HepG2 (cell line): ENCODE results near the gene SPAG5. TPM values are rescaled to one million over a fixed set of nuclear protein-coding genes. Genes with fewer than 3 reads are reported as not detected.
A peak's percentile ranks its signal among the peaks of the same experiment; 100 is the strongest.

Source experiments
- ATAC-seq: fragments of 200-7000 bp; cut with Tn5 transposase; 3 replicates; pipeline ENCODE4 v1.9.1; 2020; ENCODE audit warnings: mild to moderate bottlenecking, moderate library complexity
- BruUV-seq: library from RNA; stranded (reverse); fragments of 400-500 nt; replicated peaks from 2 replicates; lab custom pipeline; 2021; lab: Mats Ljungman, UMichigan
- CTCF ChIA-PET: fragments of 300-600 bp; formaldehyde crosslinking; extraction: SDS; loops from one replicate; lab custom pipeline; 2021; ENCODE audit warnings: low total read pairs, inconsistent platforms, low intra/inter-chr PET ratio; lab: Yijun Ruan, JAX
- POLR2A ChIA-PET: fragments of 350-600 bp; sonication (Branson Sonifier 250); formaldehyde crosslinking; loops from one replicate; lab custom pipeline; 2020; ENCODE audit warnings: antibody characterized with exemption, inconsistent platforms; lab: Yijun Ruan, JAX
- DNase-seq: peaks from one replicate; pipeline ENCODE4 v3.0.0-alpha.2; 2015; ENCODE audit warnings: low spot score
- FAIRE-seq: peaks from 3 replicates; lab custom pipeline; 2011; peaks lifted over from hg19 to GRCh38; lab: Jason Lieb, UNC
- H2AFZ ChIP-seq: one replicate; pipeline ENCODE4 v1.6.1; 2011; ENCODE audit warnings: low read length, inconsistent platforms
- H3K27ac ChIP-seq: fragments of 300-600 bp; 3 replicates; pipeline ENCODE4 v1.8.0; 2011; ENCODE audit warnings: mixed run types, mild to moderate bottlenecking, mixed read lengths, low read length, inconsistent platforms; ENCODE audit not compliant: insufficient read depth; ENCODE audit errors: extremely low read length
- H3K27me3 ChIP-seq, 2 experiments: fragments of 200-600 bp in 1 of 2; 2 replicates in 1 of 2; 3 replicates in 1 of 2; pipeline versions ENCODE4 v1.6.0 to v1.8.0; 2011; ENCODE audit warnings: low read length in 2 of 2, mild to moderate bottlenecking in 2 of 2, moderate library complexity in 2 of 2, inconsistent platforms in 1 of 2; ENCODE audit not compliant: insufficient read depth in 2 of 2, control insufficient read depth in 1 of 2
- H3K36me3 ChIP-seq, 2 experiments: fragments of 200-600 bp in 1 of 2; replicated peaks in 1 of 2; 2 replicates in 1 of 2; 3 replicates in 1 of 2; pipeline versions ENCODE4 v1.5.1 to v1.8.0; 2011; ENCODE audit warnings: low read length in 2 of 2, inconsistent platforms in 1 of 2; ENCODE audit not compliant: insufficient read depth in 2 of 2, control insufficient read depth in 1 of 2
- H3K4me1 ChIP-seq: 2 replicates; pipeline ENCODE4 v1.5.1; 2012; ENCODE audit warnings: low read length, inconsistent platforms; ENCODE audit not compliant: insufficient read depth
- H3K4me2 ChIP-seq: 2 replicates; pipeline ENCODE4 v1.6.0; 2011; ENCODE audit warnings: low read depth, low read length, inconsistent platforms
- H3K4me3 ChIP-seq, 3 experiments: fragments of 200-600 bp in 1 of 3; sonication (generic), shearing (Covaris generic) in 1 of 3; replicated peaks in 1 of 3; 2 replicates each; pipeline ENCODE4 v1.5.1; 2011 to 2016; ENCODE audit warnings: low read length in 3 of 3, inconsistent platforms in 2 of 3, low read depth in 2 of 3, mild to moderate bottlenecking in 2 of 3, control low read depth in 1 of 3, mixed read lengths in 1 of 3; ENCODE audit not compliant: insufficient read depth in 1 of 3
- H3K79me2 ChIP-seq: one replicate; pipeline ENCODE4 v1.6.1; 2011; ENCODE audit warnings: low read length, inconsistent platforms; ENCODE audit not compliant: insufficient read depth
- H3K9ac ChIP-seq: 2 replicates; pipeline ENCODE4 v1.6.0; 2011; ENCODE audit warnings: mild to moderate bottlenecking, low read depth, low read length, inconsistent platforms; ENCODE audit not compliant: insufficient read depth
- H3K9me3 ChIP-seq: 2 replicates; pipeline ENCODE4 v1.5.1; 2012; ENCODE audit warnings: mild to moderate bottlenecking, low read length
- H4K20me1 ChIP-seq: 2 replicates; pipeline ENCODE4 v1.6.0; 2011; ENCODE audit warnings: inconsistent platforms, mild to moderate bottlenecking, low read length, moderate library complexity; ENCODE audit not compliant: insufficient read depth
- CEBPB ChIP-seq: IDR thresholded peaks from 2 replicates; pipeline ENCODE4 v1.6.1; 2011; ENCODE audit warnings: low read depth, low read length, improper control_type of control experiment, borderline replicate concordance
- MED8 ChIP-seq: sonication (generic); formaldehyde crosslinking; IDR thresholded peaks from 2 replicates; pipeline ENCODE4 v1.8.1; 2023; ENCODE audit warnings: mild to moderate bottlenecking, missing genetic modification reagents; ENCODE audit not compliant: insufficient replicate concordance
- NKX3-1 ChIP-seq: sonication (generic); formaldehyde crosslinking; IDR thresholded peaks from 2 replicates; pipeline ENCODE4 v1.5.0; 2020; ENCODE audit warnings: missing genetic modification reagents
- ONECUT2 ChIP-seq: sonication (generic); formaldehyde crosslinking; IDR thresholded peaks from 2 replicates; pipeline ENCODE4 v1.4.0; 2020; ENCODE audit warnings: missing genetic modification reagents
- SNAPC2 ChIP-seq: sonication (generic); formaldehyde crosslinking; IDR thresholded peaks from 2 replicates; pipeline ENCODE4 v1.8.1; 2022; ENCODE audit warnings: mild to moderate bottlenecking, missing genetic modification reagents
- SYNCRIP ChIP-seq: fragments of 200-400 bp; formaldehyde crosslinking; IDR thresholded peaks from 2 replicates; pipeline ENCODE4 v1.6.1; 2018; ENCODE audit warnings: mild to moderate bottlenecking, low read depth, low read length; ENCODE audit not compliant: insufficient read depth
- TRIM22 ChIP-seq: fragments of 450-650 bp; IDR thresholded peaks from 2 replicates; pipeline ENCODE4 v1.6.1; 2017
- ZBTB7B ChIP-seq: sonication (generic); formaldehyde crosslinking; IDR thresholded peaks from 2 replicates; pipeline ENCODE4 v1.4.0; 2020; ENCODE audit warnings: missing genetic modification reagents
- ZNF24 ChIP-seq: fragments of 450-650 bp; IDR thresholded peaks from 2 replicates; pipeline ENCODE4 v1.6.1; 2017; ENCODE audit warnings: antibody characterized with exemption, mild to moderate bottlenecking
- ZNF468 ChIP-seq: sonication (generic); formaldehyde crosslinking; IDR thresholded peaks from 2 replicates; pipeline ENCODE4 v1.8.0; 2022; ENCODE audit warnings: mild to moderate bottlenecking, moderate library complexity, missing genetic modification reagents
- ZNF773 ChIP-seq: sonication (generic); formaldehyde crosslinking; IDR thresholded peaks from 2 replicates; pipeline ENCODE4 v1.4.0; 2020; ENCODE audit warnings: missing genetic modification reagents, borderline replicate concordance
- ZSCAN20 ChIP-seq: sonication (generic); formaldehyde crosslinking; IDR thresholded peaks from 2 replicates; pipeline ENCODE4 v1.4.0; 2020; ENCODE audit warnings: missing genetic modification reagents, mild to moderate bottlenecking, borderline replicate concordance
- WGBS: methylation state at CpG from one replicate; pipeline ENCODE4 v1.1.6; 2017; ENCODE audit warnings: low lambda C conversion rate; 5-methylcytosine and 5-hydroxymethylcytosine counted together
- in situ Hi-C: cut with HindIII; loops from 2 replicates; pipeline ENCODE4 v1.10.0; 2017; ENCODE audit warnings: low pct_unique_long_range_greater_than_20kb; ENCODE audit not compliant: extremely low pct_ligation_motif_present
- intact Hi-C: fragments of 100-400 bp; cut with micrococcal nuclease; formaldehyde crosslinking; loops from one replicate; pipeline ENCODE4 v1.10.0; 2022; ENCODE audit not compliant: unreplicated experiment
- polyA plus RNA-seq, 8 experiments: library from polyadenylated mRNA; depleted of rRNA in 3 of 8; stranded (reverse) in 7 of 8; unstranded in 1 of 8; fragments of >200 nt; fragmentation: Illumina TruSeq in 4 of 8; extraction: Trizol in 4 of 8; gene quantifications; 2 replicates each; pipeline versions ENCODE4 v1.2.1 to v1.2.3, GENCODE V29; 2011 to 2016; ENCODE audit warnings: low read depth in 4 of 8, missing spikeins in 1 of 8, mixed read lengths in 1 of 8; ENCODE audit not compliant: insufficient read depth in 1 of 8
- total RNA-seq, 5 experiments: library from RNA; depleted of rRNA; stranded (reverse); fragments of >200 nt; fragmentation: Illumina TruSeq; extraction: Trizol; gene quantifications; 2 replicates each; pipeline ENCODE4 v1.2.3, GENCODE V29; 2016; ENCODE audit warnings: low read depth in 1 of 5
- TF ChIP-seq, protein P1 (sequence below): sonication (generic); formaldehyde crosslinking; IDR thresholded peaks from 2 replicates; pipeline ENCODE4 v1.4.0; 2020; ENCODE audit warnings: missing genetic modification reagents, borderline replicate concordance
- TF ChIP-seq, protein P2 (sequence below): sonication (generic); formaldehyde crosslinking; conservative IDR thresholded peaks from 2 replicates; pipeline ENCODE4 v1.8.0; 2022; ENCODE audit warnings: low read depth, missing genetic modification reagents
- TF ChIP-seq, protein P3 (sequence below): sonication (generic); formaldehyde crosslinking; IDR thresholded peaks from 2 replicates; pipeline ENCODE4 v1.4.0; 2020; ENCODE audit warnings: missing genetic modification reagents

Gene SPAG5
- total and polyA plus RNA-seq, 2 of the 13 experiments (the other 11 are each of a cell fraction or from before 2014, with no cell fraction given), result 41.4 to 98.0 TPM

DNA sequence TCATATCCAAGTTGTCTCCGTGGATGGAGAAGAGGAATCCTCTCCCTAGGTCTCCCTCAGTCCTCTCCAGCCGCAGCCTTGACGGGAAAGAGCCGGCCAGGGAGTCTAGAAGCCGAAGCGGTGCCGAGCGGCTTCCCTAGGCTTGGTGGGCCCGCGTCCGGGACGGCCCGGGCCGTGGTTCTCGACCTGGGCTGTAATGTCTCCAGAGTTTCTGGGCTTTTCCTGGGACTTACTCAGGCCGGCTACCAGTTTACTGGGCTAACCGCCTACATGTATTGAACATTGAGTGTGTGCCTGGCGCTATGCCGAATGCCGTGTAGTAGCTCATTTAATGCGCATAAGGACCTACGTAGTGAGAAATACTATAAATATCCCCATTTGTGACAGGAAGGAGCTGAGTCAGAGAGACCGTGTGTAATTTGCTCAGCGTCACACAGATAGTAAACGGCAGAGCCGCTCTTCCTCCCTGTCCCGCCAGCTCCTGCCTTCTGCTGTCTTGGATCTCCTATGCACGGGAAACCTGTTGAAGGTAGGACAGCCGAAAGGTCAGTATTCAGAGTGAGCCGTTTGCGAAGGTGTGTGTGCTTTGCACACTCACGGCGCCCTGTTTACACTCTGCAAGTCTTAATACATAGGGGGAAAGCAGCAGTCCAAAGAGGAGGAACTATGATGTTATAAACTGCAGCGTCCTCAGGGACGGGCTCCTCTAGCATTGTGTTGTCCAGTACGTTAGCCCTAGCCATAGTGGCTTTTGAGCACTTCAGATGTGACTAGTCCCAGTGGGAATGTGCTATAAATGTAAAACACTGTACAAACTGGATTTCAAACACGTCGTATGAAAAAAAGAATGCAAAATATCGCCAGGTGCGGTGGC, 723 bp upstream of the SPAG5 start:
- Histone ChIP-seq H2AFZ (peak overlapping the region; percentile 78), H3K4me3 (peak overlapping the region; percentile 87 to 95 (median 95)), H3K79me2 (peaks cover 14% of the 10 kb centered on the region), H3K27ac (peak overlapping the region; percentile 80), H4K20me1 (no peaks in the 10 kb centered on the region), H3K9ac (peak overlapping the region; percentile 88), H3K4me2 (peak overlapping the region; percentile 98), H3K36me3 (no peaks in the 10 kb centered on the region), H3K4me1 (peaks cover 17% of the 10 kb centered on the region), H3K9me3 (no peaks in the 10 kb centered on the region), H3K27me3 (no peaks in the 10 kb centered on the region; a peak in 1 of 5 replicates)
- intact Hi-C loops (loop anchor here (1.0 kb wide), 1 partner anchor 23 kb away; the partner anchor contains the start of gene ALDOC), in situ Hi-C loops (no loop called here)
- POLR2A ChIA-PET, result interaction anchor here (1.0 to 1.4 kb wide), 7 partner anchors 11 to 242 kb away, joined by 3 to 7 read pairs (median 5); partner anchors contain the start of genes ALDOC, BLTP2, POLDIP2 and SDF2
- CTCF ChIA-PET, result no interaction called here
- 2% methylated on average over 23 of the region's 40 CpGs for WGBS
- DNase-seq (peak; percentile 47), ATAC-seq (peak; percentile 74), FAIRE-seq (no peak)
- BruUV-seq, result TSS peak; percentile 90
- TF ChIP-seq ONECUT2 (no peak), ZNF24 (no peak), SNAPC2 (no peak), ZNF773 (CRISPR knock-in tag) (no peak), NKX3-1 (CRISPR knock-in tag) (no peak), ZBTB7B (CRISPR knock-in tag) (no peak), ZSCAN20 (CRISPR knock-in tag) (no peak), SYNCRIP (no peak), MED8 (CRISPR knock-in tag) (no peak), ZNF468 (CRISPR knock-in tag) (no peak), TRIM22 (no peak), CEBPB (no peak)
- TF ChIP-seq, protein P1, sequence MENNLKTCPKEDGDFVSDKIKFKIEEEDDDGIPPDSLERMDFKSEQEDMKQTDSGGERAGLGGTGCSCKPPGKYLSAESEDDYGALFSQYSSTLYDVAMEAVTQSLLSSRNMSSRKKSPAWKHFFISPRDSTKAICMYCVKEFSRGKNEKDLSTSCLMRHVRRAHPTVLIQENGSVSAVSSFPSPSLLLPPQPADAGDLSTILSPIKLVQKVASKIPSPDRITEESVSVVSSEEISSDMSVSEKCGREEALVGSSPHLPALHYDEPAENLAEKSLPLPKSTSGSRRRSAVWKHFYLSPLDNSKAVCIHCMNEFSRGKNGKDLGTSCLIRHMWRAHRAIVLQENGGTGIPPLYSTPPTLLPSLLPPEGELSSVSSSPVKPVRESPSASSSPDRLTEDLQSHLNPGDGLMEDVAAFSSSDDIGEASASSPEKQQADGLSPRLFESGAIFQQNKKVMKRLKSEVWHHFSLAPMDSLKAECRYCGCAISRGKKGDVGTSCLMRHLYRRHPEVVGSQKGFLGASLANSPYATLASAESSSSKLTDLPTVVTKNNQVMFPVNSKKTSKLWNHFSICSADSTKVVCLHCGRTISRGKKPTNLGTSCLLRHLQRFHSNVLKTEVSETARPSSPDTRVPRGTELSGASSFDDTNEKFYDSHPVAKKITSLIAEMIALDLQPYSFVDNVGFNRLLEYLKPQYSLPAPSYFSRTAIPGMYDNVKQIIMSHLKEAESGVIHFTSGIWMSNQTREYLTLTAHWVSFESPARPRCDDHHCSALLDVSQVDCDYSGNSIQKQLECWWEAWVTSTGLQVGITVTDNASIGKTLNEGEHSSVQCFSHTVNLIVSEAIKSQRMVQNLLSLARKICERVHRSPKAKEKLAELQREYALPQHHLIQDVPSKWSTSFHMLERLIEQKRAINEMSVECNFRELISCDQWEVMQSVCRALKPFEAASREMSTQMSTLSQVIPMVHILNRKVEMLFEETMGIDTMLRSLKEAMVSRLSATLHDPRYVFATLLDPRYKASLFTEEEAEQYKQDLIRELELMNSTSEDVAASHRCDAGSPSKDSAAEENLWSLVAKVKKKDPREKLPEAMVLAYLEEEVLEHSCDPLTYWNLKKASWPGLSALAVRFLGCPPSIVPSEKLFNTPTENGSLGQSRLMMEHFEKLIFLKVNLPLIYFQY, result no peak; the same call in 1 of the 2 replicates
- TF ChIP-seq, protein P2, sequence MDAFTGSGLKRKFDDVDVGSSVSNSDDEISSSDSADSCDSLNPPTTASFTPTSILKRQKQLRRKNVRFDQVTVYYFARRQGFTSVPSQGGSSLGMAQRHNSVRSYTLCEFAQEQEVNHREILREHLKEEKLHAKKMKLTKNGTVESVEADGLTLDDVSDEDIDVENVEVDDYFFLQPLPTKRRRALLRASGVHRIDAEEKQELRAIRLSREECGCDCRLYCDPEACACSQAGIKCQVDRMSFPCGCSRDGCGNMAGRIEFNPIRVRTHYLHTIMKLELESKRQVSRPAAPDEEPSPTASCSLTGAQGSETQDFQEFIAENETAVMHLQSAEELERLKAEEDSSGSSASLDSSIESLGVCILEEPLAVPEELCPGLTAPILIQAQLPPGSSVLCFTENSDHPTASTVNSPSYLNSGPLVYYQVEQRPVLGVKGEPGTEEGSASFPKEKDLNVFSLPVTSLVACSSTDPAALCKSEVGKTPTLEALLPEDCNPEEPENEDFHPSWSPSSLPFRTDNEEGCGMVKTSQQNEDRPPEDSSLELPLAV, result no peak
- TF ChIP-seq, protein P3, sequence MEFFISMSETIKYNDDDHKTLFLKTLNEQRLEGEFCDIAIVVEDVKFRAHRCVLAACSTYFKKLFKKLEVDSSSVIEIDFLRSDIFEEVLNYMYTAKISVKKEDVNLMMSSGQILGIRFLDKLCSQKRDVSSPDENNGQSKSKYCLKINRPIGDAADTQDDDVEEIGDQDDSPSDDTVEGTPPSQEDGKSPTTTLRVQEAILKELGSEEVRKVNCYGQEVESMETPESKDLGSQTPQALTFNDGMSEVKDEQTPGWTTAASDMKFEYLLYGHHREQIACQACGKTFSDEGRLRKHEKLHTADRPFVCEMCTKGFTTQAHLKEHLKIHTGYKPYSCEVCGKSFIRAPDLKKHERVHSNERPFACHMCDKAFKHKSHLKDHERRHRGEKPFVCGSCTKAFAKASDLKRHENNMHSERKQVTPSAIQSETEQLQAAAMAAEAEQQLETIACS (CRISPR knock-in tag), result no peak
